Measurements from ENCODE around the gene SLC35D2. TPM values are rescaled to one million over a fixed set of nuclear protein-coding genes. Genes with fewer than 3 reads are reported as not detected.
"Not testable (repeated sequence)": the region's sequence is repeated elsewhere in the genome, so short reads cannot be mapped to it uniquely, and the experiment has no call there.

The SLC35D2 gene
- total RNA-seq, 2 donors from 2014 or later = 4.2 to 12.9 TPM

GRCh38 chr9:96323169-96323568 is 60.3 kb downstream of the SLC35D2 start:
- ATAC-seq = no peak
- no peaks in the 10 kb centered on the region for H3K36me3 Mint-ChIP-seq
- H3K4me1 Mint-ChIP-seq (ENCODE audit: low read depth in 2 of 2) = no peaks in the 10 kb centered on the region
- H3K9me3 Mint-ChIP-seq = no peaks in the 10 kb centered on the region
- no peak overlapping the region for H3K27ac Mint-ChIP-seq
- H3K4me3 Mint-ChIP-seq = no peak overlapping the region
- no peak for DNase-seq (ENCODE audit: low spot score)
- H3K27me3 Mint-ChIP-seq = no peaks in the 10 kb centered on the region

GRCh38 chr9:96322736-96323135 is 60.8 kb downstream of the SLC35D2 start:
- H3K4me3 Mint-ChIP-seq; ATAC-seq; H3K27ac Mint-ChIP-seq; H3K27me3 Mint-ChIP-seq; H3K4me1 Mint-ChIP-seq (ENCODE audit: low read depth in 2 of 2); H3K36me3 Mint-ChIP-seq; DNase-seq (ENCODE audit: low spot score); H3K9me3 Mint-ChIP-seq: not testable (repeated sequence)

DNA sequence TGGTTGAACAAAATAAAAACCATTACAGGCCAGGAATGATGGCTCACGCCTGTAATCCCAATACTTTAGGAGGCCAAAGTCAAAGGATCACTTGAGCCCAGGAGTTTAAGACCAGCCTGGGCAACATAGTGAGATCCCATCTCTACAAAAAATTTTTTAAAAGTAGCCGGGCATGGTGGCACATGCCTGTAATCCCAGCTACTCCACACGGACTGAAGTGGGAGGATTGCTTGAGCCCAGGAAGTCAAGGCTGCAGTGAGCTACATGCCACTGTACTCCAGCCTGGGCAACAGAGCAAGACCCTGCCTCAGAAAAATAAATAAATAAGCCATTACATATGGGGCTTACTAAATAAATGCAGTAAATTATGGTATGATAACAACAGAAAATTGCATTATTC is 61.3 kb downstream of the SLC35D2 start:
- DNase-seq (ENCODE audit: low spot score); ATAC-seq; H3K27ac Mint-ChIP-seq; H3K36me3 Mint-ChIP-seq; H3K9me3 Mint-ChIP-seq; H3K4me3 Mint-ChIP-seq; H3K27me3 Mint-ChIP-seq; H3K4me1 Mint-ChIP-seq (ENCODE audit: low read depth in 2 of 2): not testable (repeated sequence)

GRCh38 chr9:96321515-96321914 is 62.0 kb downstream of the SLC35D2 start:
- Mint-ChIP-seq H3K9me3 (no peaks in the 10 kb centered on the region), H3K27ac (no peak overlapping the region), H3K27me3 (no peaks in the 10 kb centered on the region), H3K36me3 (no peaks in the 10 kb centered on the region), H3K4me3 (no peak overlapping the region), H3K4me1 (ENCODE audit: low read depth in 2 of 2) (no peaks in the 10 kb centered on the region)
- ATAC-seq = no peak
- no peak for DNase-seq (ENCODE audit: low spot score)

GRCh38 chr9:96320749-96321280 is 62.7 kb downstream of the SLC35D2 start:
- no peaks in the 10 kb centered on the region for H3K4me1 Mint-ChIP-seq (ENCODE audit: low read depth in 2 of 2)
- no peak for DNase-seq (ENCODE audit: low spot score)
- H3K4me3 Mint-ChIP-seq = no peak overlapping the region
- no peak for ATAC-seq
- H3K9me3 Mint-ChIP-seq = no peaks in the 10 kb centered on the region
- no peak overlapping the region for H3K27ac Mint-ChIP-seq
- no peaks in the 10 kb centered on the region for H3K36me3 Mint-ChIP-seq
- H3K27me3 Mint-ChIP-seq = no peaks in the 10 kb centered on the region

- DNase-seq (ENCODE audit: low spot score) (no peak), ATAC-seq (no peak)
- no peak overlapping the region for H3K27ac Mint-ChIP-seq
- no peaks in the 10 kb centered on the region for H3K4me1 Mint-ChIP-seq (ENCODE audit: low read depth in 2 of 2)
- no peaks in the 10 kb centered on the region for H3K27me3 Mint-ChIP-seq
- no peaks in the 10 kb centered on the region for H3K9me3 Mint-ChIP-seq
- H3K4me3 Mint-ChIP-seq = no peak overlapping the region
- H3K36me3 Mint-ChIP-seq = no peaks in the 10 kb centered on the region
Observed at GRCh38 chr9:96318921-96319565, 64.5 kb downstream of the SLC35D2 start.

GRCh38 chr9:96317335-96317980 is 66.1 kb downstream of the SLC35D2 start:
- ATAC-seq = no peak

GRCh38 chr9:96309850-96310249 is 73.7 kb downstream of the SLC35D2 start:
- ATAC-seq (no peak), DNase-seq (ENCODE audit: low spot score) (no peak)
- H3K4me1 Mint-ChIP-seq (ENCODE audit: low read depth in 2 of 2) = no peaks in the 10 kb centered on the region
- H3K4me3 Mint-ChIP-seq = no peak overlapping the region
- no peak overlapping the region for H3K27ac Mint-ChIP-seq
- peaks cover 6% of the 10 kb centered on the region for H3K9me3 Mint-ChIP-seq
- H3K27me3 Mint-ChIP-seq = peaks cover 16 to 19% of the 10 kb centered on the region in 2 donors
- H3K36me3 Mint-ChIP-seq = peaks cover 20% of the 10 kb centered on the region

More at GRCh38 chr9:96317335-96317980, 66.1 kb downstream of the SLC35D2 start:
- Mint-ChIP-seq H3K36me3 (peaks cover 11% of the 10 kb centered on the region), H3K27me3 (peaks cover 2 to 3% of the 10 kb centered on the region in 2 donors), H3K27ac (no peak overlapping the region), H3K4me3 (no peak overlapping the region), H3K4me1 (ENCODE audit: low read depth in 2 of 2) (no peaks in the 10 kb centered on the region), H3K9me3 (peaks cover 6% of the 10 kb centered on the region)
- DNase-seq (ENCODE audit: low spot score) = peak; percentile 73

- peaks cover 13 to 15% of the 10 kb centered on the region in 2 donors for H3K27me3 Mint-ChIP-seq
- not testable (repeated sequence) for H3K27ac Mint-ChIP-seq; H3K36me3 Mint-ChIP-seq; H3K4me3 Mint-ChIP-seq; DNase-seq (ENCODE audit: low spot score); ATAC-seq; H3K9me3 Mint-ChIP-seq; H3K4me1 Mint-ChIP-seq (ENCODE audit: low read depth in 2 of 2)
Observed at GRCh38 chr9:96306958-96307357, 76.6 kb downstream of the SLC35D2 start.

GRCh38 chr9:96305171-96305570 is 78.3 kb downstream of the SLC35D2 start:
- Mint-ChIP-seq H3K27ac (no peak overlapping the region), H3K4me1 (ENCODE audit: low read depth in 2 of 2) (no peaks in the 10 kb centered on the region), H3K36me3 (no peaks in the 10 kb centered on the region), H3K27me3 (peaks cover 5 to 9% of the 10 kb centered on the region in 2 donors), H3K4me3 (no peak overlapping the region), H3K9me3 (no peaks in the 10 kb centered on the region)
- ATAC-seq (no peak), DNase-seq (ENCODE audit: low spot score) (no peak)

- peaks cover 5 to 10% of the 10 kb centered on the region in 2 donors for H3K27me3 Mint-ChIP-seq
- ATAC-seq (no peak), DNase-seq (ENCODE audit: low spot score) (no peak)
- no peaks in the 10 kb centered on the region for H3K9me3 Mint-ChIP-seq
- H3K4me1 Mint-ChIP-seq (ENCODE audit: low read depth in 2 of 2) = no peaks in the 10 kb centered on the region
- no peaks in the 10 kb centered on the region for H3K36me3 Mint-ChIP-seq
- no peak overlapping the region for H3K27ac Mint-ChIP-seq
- no peak overlapping the region for H3K4me3 Mint-ChIP-seq
Observed at GRCh38 chr9:96304230-96304629, 79.3 kb downstream of the SLC35D2 start.

DNA sequence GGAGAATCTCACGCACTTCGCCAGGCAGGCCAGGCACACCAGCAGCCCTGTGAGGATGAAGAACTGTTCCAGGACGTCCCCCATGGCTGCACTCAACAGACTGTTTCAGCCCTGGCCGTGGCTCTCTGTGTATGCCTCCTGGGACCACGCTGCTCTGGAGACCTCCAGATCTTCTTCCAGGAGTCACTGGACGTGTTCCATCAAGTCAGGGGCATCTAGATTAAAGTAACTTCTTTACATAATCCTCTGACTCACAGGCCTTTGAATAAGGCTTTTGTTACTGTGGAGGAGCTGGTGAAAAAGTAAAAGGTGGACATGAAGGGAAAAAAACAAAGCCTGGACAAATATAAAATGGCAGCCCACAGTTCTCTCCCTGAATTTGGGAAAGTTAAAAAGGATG is 81.5 kb downstream of the SLC35D2 start, which contains the start of gene HSD17B3:
Gene HSD17B3 (minus strand): TSS at position 156 of the 400 bp plus-strand sequence. CDS start 72 bp downstream, at position 84.
- DNase-seq (ENCODE audit: low spot score) = no peak
- Mint-ChIP-seq H3K9me3 (no peaks in the 10 kb centered on the region), H3K27ac (no peak within 1 kb of the TSS), H3K27me3 (peaks cover 5 to 12% of the 10 kb centered on the region in 2 donors), H3K4me1 (ENCODE audit: low read depth in 2 of 2) (no peaks in the 10 kb centered on the region), H3K4me3 (no peak within 1 kb of the TSS), H3K36me3 (no peaks in the 10 kb centered on the region)
- no peak for ATAC-seq

- Mint-ChIP-seq H3K4me3 (no peak overlapping the region), H3K27me3 (peaks cover 11 to 16% of the 10 kb centered on the region in 2 donors), H3K36me3 (no peaks in the 10 kb centered on the region), H3K27ac (no peak overlapping the region), H3K9me3 (no peaks in the 10 kb centered on the region), H3K4me1 (ENCODE audit: low read depth in 2 of 2) (no peaks in the 10 kb centered on the region)
- DNase-seq (ENCODE audit: low spot score) (no peak), ATAC-seq (no peak)
Observed at GRCh38 chr9:96299823-96300222, 83.7 kb downstream of the SLC35D2 start.

DNA sequence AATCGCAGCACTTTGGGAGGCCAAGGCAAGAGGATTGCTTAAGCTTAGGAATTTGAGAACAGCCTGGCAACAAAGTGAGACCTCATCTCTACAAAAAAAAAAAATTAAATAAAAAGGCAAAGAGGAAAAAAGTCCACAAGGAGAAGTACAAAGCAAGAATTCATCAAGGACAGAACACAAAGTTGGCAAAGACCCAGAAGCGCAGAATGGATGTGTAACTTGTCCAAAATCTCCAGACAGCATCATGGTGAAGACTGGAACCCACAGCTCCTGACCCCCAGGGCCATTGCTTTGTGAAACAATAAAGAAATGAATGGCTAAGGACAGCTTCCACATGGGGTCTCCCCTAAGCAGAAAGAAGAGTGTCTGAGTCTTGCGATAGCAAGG is 89.4 kb downstream of the SLC35D2 start:
- H3K4me3 Mint-ChIP-seq = no peak overlapping the region
- ATAC-seq (no peak), DNase-seq (ENCODE audit: low spot score) (no peak)
- H3K27ac Mint-ChIP-seq = no peak overlapping the region
- H3K27me3 Mint-ChIP-seq = peaks cover 17 to 20% of the 10 kb centered on the region in 2 donors
- H3K4me1 Mint-ChIP-seq (ENCODE audit: low read depth in 2 of 2) = no peaks in the 10 kb centered on the region
- no peaks in the 10 kb centered on the region for H3K9me3 Mint-ChIP-seq
- no peaks in the 10 kb centered on the region for H3K36me3 Mint-ChIP-seq

All from natural killer cell treated with Interleukin-12 subunit alpha and Interleukin-12 subunit beta and Interleukin-15 and Interleukin-18, amount 100 ng/mL, for 72 hours (primary cell).